A673 (cell line): ENCODE results near the gene SIVA1. TPM values are rescaled to one million over a fixed set of nuclear protein-coding genes. Genes with fewer than 3 reads are reported as not detected.

Experiments used
- BruUV-seq: library from RNA; stranded (reverse); fragments of 400-500 nt; replicated peaks from 2 replicates; lab custom pipeline; 2021; lab: Mats Ljungman, UMichigan
- CTCF ChIA-PET: fragments of 300-600 bp; sonication (Branson Sonifier 250); formaldehyde crosslinking; loops from one replicate; lab custom pipeline; 2022; ENCODE audit warnings: antibody characterized with exemption; lab: Charles Lee
- POLR2A ChIA-PET: fragments of 300-600 bp; sonication (Branson Sonifier 250); formaldehyde crosslinking; loops from one replicate; lab custom pipeline; 2022; ENCODE audit warnings: antibody characterized with exemption; ENCODE audit not compliant: low non-redundant PET; lab: Charles Lee
- DNase-seq: peaks from one replicate; pipeline ENCODE4 v3.0.0-alpha.2; 2015; ENCODE audit warnings: low spot score
- H3K27ac ChIP-seq: fragments of 200-600 bp; sonication (generic); 2 replicates; pipeline ENCODE4 v1.5.1; 2016; ENCODE audit warnings: mixed run types, low read depth, mild to moderate bottlenecking, mixed read lengths, antibody characterized with exemption, low read length; ENCODE audit not compliant: poor library complexity, severe bottlenecking
- H3K27me3 ChIP-seq: fragments of 200-600 bp; sonication (generic); replicated peaks from 2 replicates; pipeline ENCODE4 v1.6.1; 2017; ENCODE audit warnings: mixed run types, low read depth, mild to moderate bottlenecking, mixed read lengths, antibody characterized with exemption, low read length; ENCODE audit not compliant: insufficient read depth, poor library complexity
- H3K36me3 ChIP-seq: fragments of 200-600 bp; sonication (generic); 2 replicates; pipeline ENCODE4 v1.6.1; 2016; ENCODE audit warnings: mixed run types, mild to moderate bottlenecking, mixed read lengths, antibody characterized with exemption, low read length; ENCODE audit not compliant: insufficient read depth, poor library complexity, severe bottlenecking
- H3K4me1 ChIP-seq: fragments of 200-600 bp; sonication (generic); 2 replicates; pipeline ENCODE4 v1.6.1; 2017; ENCODE audit warnings: mixed run types, mild to moderate bottlenecking, mixed read lengths, antibody characterized with exemption, low read length; ENCODE audit not compliant: insufficient read depth, poor library complexity, severe bottlenecking
- H3K4me3 ChIP-seq: fragments of 200-600 bp; sonication (generic); 2 replicates; pipeline ENCODE4 v1.5.1; 2016; ENCODE audit warnings: low read depth, mixed run types, mild to moderate bottlenecking, mixed read lengths, low read length; ENCODE audit not compliant: poor library complexity, severe bottlenecking
- H3K9me3 ChIP-seq: fragments of 200-600 bp; sonication (generic); 2 replicates; pipeline ENCODE4 v1.6.1; 2016; ENCODE audit warnings: mixed run types, low read depth, mild to moderate bottlenecking, mixed read lengths, antibody characterized with exemption, low read length; ENCODE audit not compliant: poor library complexity, severe bottlenecking
- CTCF ChIP-seq: fragments of 300-800, 200-600 bp; sonication (generic); conservative IDR thresholded peaks from 2 replicates; pipeline ENCODE4 v1.5.1; 2017; ENCODE audit warnings: low read depth, mild to moderate bottlenecking, antibody characterized with exemption, low read length, moderate library complexity, mixed read lengths
- EZH2 ChIP-seq: fragments of 200-600 bp; sonication (generic); IDR thresholded peaks from 2 replicates; pipeline ENCODE4 v1.6.1; 2017; ENCODE audit warnings: borderline replicate concordance, low read depth, mild to moderate bottlenecking, mixed read lengths, antibody characterized with exemption, low read length; ENCODE audit not compliant: poor library complexity, severe bottlenecking
- intact Hi-C: fragments of 100-400 bp; cut with micrococcal nuclease; formaldehyde crosslinking; loops from one replicate; pipeline ENCODE4 v1.10.0; 2022; ENCODE audit not compliant: unreplicated experiment
- total RNA-seq: library from RNA; stranded (reverse); gene quantifications from 2 replicates; pipeline ENCODE4 v1.2.3, GENCODE V29; 2021

SIVA1 gene
- total RNA-seq, 1 experiment from 2014 or later: 79.6 TPM

GRCh38 chr14:104717646-104718045, 35.3 kb upstream of the SIVA1 start:
- intact Hi-C loops: no loop called here
- H3K4me1 ChIP-seq: no peaks in the 10 kb centered on the region
- ChIA-PET POLR2A (no interaction called here), CTCF (no interaction called here)
- no TSS peak for BruUV-seq
- H3K36me3 ChIP-seq: peaks cover 29% of the 10 kb centered on the region
- H3K9me3 ChIP-seq: no peaks in the 10 kb centered on the region
- TF ChIP-seq EZH2 (no peak), CTCF (no peak)
- no peak for DNase-seq
- H3K27me3 ChIP-seq: no peaks in the 10 kb centered on the region
- H3K4me3 ChIP-seq: no peak overlapping the region
- H3K27ac ChIP-seq: no peak overlapping the region

DNA sequence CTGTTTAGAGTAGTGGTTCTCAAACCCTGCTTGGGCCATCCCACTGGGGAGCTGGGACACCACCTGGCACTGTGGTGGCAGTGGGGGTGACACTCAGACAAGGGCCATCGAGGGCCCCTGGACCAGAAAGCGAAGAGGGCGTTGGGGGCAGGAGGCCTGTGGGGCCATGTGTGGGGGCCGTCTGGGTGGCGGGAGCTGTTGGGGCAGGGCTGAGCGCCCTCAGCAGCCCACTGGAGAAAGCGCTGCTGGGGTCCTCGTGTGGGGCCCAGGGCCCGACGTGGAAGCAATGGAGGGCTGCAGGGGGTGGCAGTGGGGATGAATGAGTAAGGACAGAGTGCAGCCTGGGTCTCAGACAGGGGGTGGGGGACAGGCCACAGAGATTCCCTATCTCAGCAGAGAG, 34.8 kb upstream of the SIVA1 start:
- ChIA-PET POLR2A (no interaction called here), CTCF (no interaction called here)

GRCh38 chr14:104718871-104719270, 34.1 kb upstream of the SIVA1 start:
- Histone ChIP-seq H3K4me3 (no peak overlapping the region), H3K36me3 (peaks cover 18% of the 10 kb centered on the region), H3K9me3 (no peaks in the 10 kb centered on the region), H3K4me1 (no peaks in the 10 kb centered on the region), H3K27ac (no peak overlapping the region), H3K27me3 (no peaks in the 10 kb centered on the region)
- BruUV-seq: no TSS peak
- POLR2A ChIA-PET: no interaction called here
- TF ChIP-seq CTCF: no peak
- TF ChIP-seq EZH2: no peak
- intact Hi-C loops: no loop called here
- CTCF ChIA-PET: no interaction called here
- no peak for DNase-seq

More for the DNA sequence above, 34.8 kb upstream of the SIVA1 start:
- Histone ChIP-seq H3K4me1 (no peaks in the 10 kb centered on the region), H3K36me3 (peaks cover 25% of the 10 kb centered on the region), H3K27me3 (no peaks in the 10 kb centered on the region), H3K9me3 (no peaks in the 10 kb centered on the region), H3K4me3 (no peak overlapping the region), H3K27ac (no peak overlapping the region)
- BruUV-seq: no TSS peak
- intact Hi-C loops: no loop called here
- DNase-seq: no peak
- TF ChIP-seq EZH2 (no peak), CTCF (no peak)
